OCI-LY1 (cell line): ENCODE measurements around the gene NCEH1.

ENCODE experiments used
- CTCF ChIP-seq: fragments of 200-600 bp; sonication (generic), shearing (Covaris generic); IDR thresholded peaks from 2 replicates; pipeline ENCODE4 v1.5.1; 2017; ENCODE audit warnings: mild to moderate bottlenecking, antibody characterized with exemption, low read length, moderate library complexity, mixed read lengths
- EZH2 ChIP-seq: fragments of 200-600 bp; sonication (generic), shearing (Covaris generic); IDR thresholded peaks from 2 replicates; pipeline ENCODE4 v1.8.0; 2017; ENCODE audit warnings: borderline replicate concordance, mixed run types, mild to moderate bottlenecking, antibody characterized with exemption, low read length, moderate library complexity, mixed read lengths

GRCh38 chr3:172580680-172581401, 130.0 kb downstream of the NCEH1 start:
- TF ChIP-seq CTCF (no peak), EZH2 (no peak)
